Activated T-cell treated with anti-CD3 and anti-CD28 coated beads, Interleukin-2, amount 50 U/mL, for 72 hours (primary cell): ENCODE measurements around the gene COG3. TPM values are rescaled to one million over a fixed set of nuclear protein-coding genes. Genes with fewer than 3 reads are reported as not detected.

Experiments used
- total RNA-seq, 2 donors: library from RNA; stranded (reverse); gene quantifications; one replicate each; pipeline ENCODE4 v1.2.3, GENCODE V29; 2022

Gene COG3
- total RNA-seq, 2 donors from 2014 or later: 28.0 to 29.8 TPM

Other genes with a start within 250 kb of the COG3 start
- gene TPT1, start 123.8 kb upstream of the COG3 start, total RNA-seq: 1,000 to 10,000 TPM; 3,358 to 3,644 TPM
- 10 to 100 TPM; 17.9 to 19.8 TPM for gene SLC25A30, start 46.6 kb upstream of the COG3 start, total RNA-seq
- gene ERICH6B, start 150.8 kb downstream of the COG3 start, total RNA-seq: not detected
- under 1 TPM in 1 of 2 donors, not detected in 1; 0.32 TPM for gene CBY2, start 237.4 kb downstream of the COG3 start, total RNA-seq